PC-9 (cell line): ENCODE data around the gene RASIP1. TPM values are rescaled to one million over a fixed set of nuclear protein-coding genes. Genes with fewer than 3 reads are reported as not detected.
A peak's percentile ranks its signal among the peaks of the same experiment; 100 is the strongest.
"Not testable (repeated sequence)": the region's sequence is repeated elsewhere in the genome, so short reads cannot be mapped to it uniquely, and the experiment has no call there.

ENCODE experiments used
- BruUV-seq: library from RNA; stranded (reverse); fragments of 400-500 nt; replicated peaks from 2 replicates; lab custom pipeline; 2021; lab: Mats Ljungman, UMichigan
- CTCF ChIA-PET: fragments of 300-600 bp; sonication (Branson Sonifier 250); formaldehyde crosslinking; loops from one replicate; lab custom pipeline; 2022; ENCODE audit warnings: antibody characterized with exemption; lab: Charles Lee
- POLR2A ChIA-PET: fragments of 300-600 bp; sonication (Branson Sonifier 250); formaldehyde crosslinking; loops from one replicate; lab custom pipeline; 2022; ENCODE audit warnings: antibody characterized with exemption; ENCODE audit not compliant: unreplicated experiment; lab: Charles Lee
- DNase-seq, 2 experiments: peaks; one replicate each; pipeline versions ENCODE4 v3.0.0 to v3.0.0-alpha.2; 2015 to 2022; ENCODE audit warnings: mixed read lengths in 1 of 2
- H2AFZ ChIP-seq: fragments of 200-600 bp; sonication (generic); 2 replicates; pipeline ENCODE4 v1.8.1; 2017; ENCODE audit warnings: antibody characterized with exemption
- H3F3A ChIP-seq: fragments of 200-600 bp; sonication (generic); 2 replicates; pipeline ENCODE4 v1.8.1; 2017; ENCODE audit warnings: antibody characterized with exemption, mild to moderate bottlenecking, low read depth; ENCODE audit not compliant: insufficient read depth
- H3K27ac ChIP-seq: fragments of 200-600 bp; sonication (generic); 2 replicates; pipeline ENCODE4 v1.6.1; 2016; ENCODE audit warnings: mixed run types
- H3K27me3 ChIP-seq: fragments of 200-600 bp; sonication (generic); 2 replicates; pipeline ENCODE4 v1.6.1; 2016; ENCODE audit warnings: low read depth, mixed run types; ENCODE audit not compliant: insufficient read depth
- H3K36me3 ChIP-seq: fragments of 200-600 bp; sonication (generic); 2 replicates; pipeline ENCODE4 v1.6.1; 2016; ENCODE audit warnings: low read depth, mixed run types
- H3K4me1 ChIP-seq: fragments of 200-600 bp; sonication (generic); replicated peaks from 2 replicates; pipeline ENCODE4 v1.6.1; 2016; ENCODE audit warnings: mixed run types; ENCODE audit not compliant: insufficient read depth
- H3K4me2 ChIP-seq: fragments of 200-600 bp; sonication (generic); 2 replicates; pipeline ENCODE4 v1.6.1; 2017; ENCODE audit warnings: mixed run types
- H3K4me3 ChIP-seq: fragments of 200-600 bp; sonication (generic); 2 replicates; pipeline ENCODE4 v1.6.1; 2016; ENCODE audit warnings: mixed run types
- H3K79me2 ChIP-seq: fragments of 200-600 bp; sonication (generic); 2 replicates; pipeline ENCODE4 v1.6.1; 2017; ENCODE audit warnings: low read depth, mixed run types
- H3K9me2 ChIP-seq: fragments of 200-600 bp; sonication (generic); 2 replicates; pipeline ENCODE4 v1.8.1; 2017; ENCODE audit warnings: mild to moderate bottlenecking; ENCODE audit not compliant: insufficient read depth
- H3K9me3 ChIP-seq: fragments of 200-600 bp; sonication (generic); 2 replicates; pipeline ENCODE4 v1.8.1; 2016; ENCODE audit warnings: low read depth; ENCODE audit not compliant: insufficient read depth
- H4K20me1 ChIP-seq: fragments of 200-600 bp; sonication (generic); 2 replicates; pipeline ENCODE4 v1.8.1; 2017; ENCODE audit not compliant: insufficient read depth
- CTCF ChIP-seq: fragments of 200-600 bp; sonication (generic); conservative IDR thresholded peaks from 2 replicates; pipeline ENCODE4 v1.6.1; 2017; ENCODE audit warnings: mixed run types, antibody characterized with exemption, mild to moderate bottlenecking, moderate library complexity
- EZH2 ChIP-seq: fragments of 200-600 bp; sonication (generic); IDR thresholded peaks from 2 replicates; pipeline ENCODE4 v1.8.0; 2017; ENCODE audit warnings: antibody characterized with exemption, low read depth
- intact Hi-C: fragments of 100-400 bp; cut with micrococcal nuclease; formaldehyde crosslinking; loops from one replicate; pipeline ENCODE4 v1.10.0; 2022; ENCODE audit not compliant: unreplicated experiment
- total RNA-seq: library from RNA; stranded (reverse); gene quantifications from 2 replicates; pipeline ENCODE4 v1.2.3, GENCODE V29; 2021

Gene RASIP1
- total RNA-seq, 1 experiment from 2014 or later: 1.4 TPM

- Histone ChIP-seq H2AFZ (no peak overlapping the region), H3K4me3 (peak overlapping the region; percentile 69; the same call in 1 of the 2 replicates), H3K4me2 (peak overlapping the region; percentile 68), H3F3A (peaks cover 3% of the 10 kb centered on the region; the same call in 1 of the 2 replicates), H3K79me2 (peaks cover 4% of the 10 kb centered on the region; the same call in 1 of the 2 replicates), H3K9me3 (no peaks in the 10 kb centered on the region), H3K9me2 (no peaks in the 10 kb centered on the region), H3K36me3 (no peaks in the 10 kb centered on the region), H3K4me1 (peaks cover 6% of the 10 kb centered on the region), H3K27me3 (no peaks in the 10 kb centered on the region), H3K27ac (no peak overlapping the region), H4K20me1 (no peaks in the 10 kb centered on the region)
- TF ChIP-seq CTCF (no peak), EZH2 (no peak)
- no peak for DNase-seq
- ChIA-PET POLR2A (interaction anchor here (0.6 to 0.8 kb wide), 4 partner anchors 18 to 1284 kb away, joined by 3 read pairs; no protein-coding TSS in a partner anchor), CTCF (no interaction called here)
- intact Hi-C loops: no loop called here
- BruUV-seq: no TSS peak
These were observed 20.2 kb downstream of the RASIP1 start for GRCh38 chr19:48720251-48720612.

GRCh38 chr19:48719263-48720171, 20.9 kb downstream of the RASIP1 start, which contains the start of gene MAMSTR:
MAMSTR (minus strand) TSS chr19:48719725; CDS start chr19:48719031, 694 bp downstream.
- Histone ChIP-seq H2AFZ (no peak within 1 kb of the TSS), H3K4me1 (peaks cover 12% of the 10 kb centered on the region), H3K36me3 (no peaks in the 10 kb centered on the region), H4K20me1 (no peaks in the 10 kb centered on the region), H3K27me3 (no peaks in the 10 kb centered on the region), H3K4me2 (peak within 1 kb of the TSS; percentile 68), H3K79me2 (peaks cover 9% of the 10 kb centered on the region; the same call in 1 of the 2 replicates), H3K27ac (no peak within 1 kb of the TSS), H3K9me2 (no peaks in the 10 kb centered on the region), H3F3A (no peaks in the 10 kb centered on the region), H3K9me3 (no peaks in the 10 kb centered on the region), H3K4me3 (peak within 1 kb of the TSS; percentile 69; the same call in 1 of the 2 replicates)
- ChIA-PET CTCF (no interaction called here), POLR2A (no interaction called here)
- intact Hi-C loops: no loop called here
- DNase-seq: no peak
- no TSS peak for BruUV-seq
- no peak for TF ChIP-seq CTCF
- no peak for TF ChIP-seq EZH2

GRCh38 chr19:48718711-48719231, 21.6 kb downstream of the RASIP1 start:
- Histone ChIP-seq H2AFZ (no peak overlapping the region), H3K4me1 (peaks cover 12% of the 10 kb centered on the region), H3K4me3 (no peak overlapping the region), H3K4me2 (no peak overlapping the region), H3K79me2 (peaks cover 9% of the 10 kb centered on the region; the same call in 1 of the 2 replicates), H3K9me2 (no peaks in the 10 kb centered on the region), H3K27me3 (no peaks in the 10 kb centered on the region), H3K27ac (no peak overlapping the region), H3K36me3 (no peaks in the 10 kb centered on the region), H3K9me3 (no peaks in the 10 kb centered on the region), H3F3A (no peaks in the 10 kb centered on the region), H4K20me1 (no peaks in the 10 kb centered on the region)
- no peak for TF ChIP-seq CTCF
- no peak for TF ChIP-seq EZH2
- DNase-seq: no peak
- intact Hi-C loops: no loop called here
- ChIA-PET POLR2A (no interaction called here), CTCF (no interaction called here)
- BruUV-seq: no TSS peak

GRCh38 chr19:48718106-48718505, 22.3 kb downstream of the RASIP1 start:
- H4K20me1 ChIP-seq, BruUV-seq, H3F3A ChIP-seq, DNase-seq, CTCF ChIA-PET, H3K27ac ChIP-seq, intact Hi-C loops, H3K4me3 ChIP-seq, H3K9me2 ChIP-seq, H3K4me2 ChIP-seq, H3K27me3 ChIP-seq, H3K9me3 ChIP-seq, POLR2A ChIA-PET, H2AFZ ChIP-seq, H3K36me3 ChIP-seq: not testable (repeated sequence)
- peaks cover 14% of the 10 kb centered on the region for H3K4me1 ChIP-seq
- H3K79me2 ChIP-seq: peaks cover 14% of the 10 kb centered on the region; the same call in 1 of the 2 replicates
